ENCODE measurements around the gene FGF11. TPM values are rescaled to one million over a fixed set of nuclear protein-coding genes. Genes with fewer than 3 reads are reported as not detected.
A peak's percentile ranks its signal among the peaks of the same experiment; 100 is the strongest.

The FGF11 gene
- total and polyA plus RNA-seq, 12 donors, result 2.0 to 15.9 (median 7.6) TPM

- Histone ChIP-seq H3K36me3 (no peaks in the 10 kb centered on the region), H3K4me3 (no peak overlapping the region), H3K9me3 (no peaks in the 10 kb centered on the region), H3K27ac (no peak overlapping the region), H3K27me3 (no peaks in the 10 kb centered on the region), H3K4me1 (no peaks in the 10 kb centered on the region)
- intact Hi-C loops (cut with DNase I), result no loop called here
- WGBS, 2 donors, result 62% methylated on average over 4 of the region's 4 CpGs
- DNase-seq, result no peak
- ATAC-seq, result peak in 1 of 8 donors; percentile 39
- TF ChIP-seq CTCF (IDR thresholded peaks at IDR 0.05), result no peak
These were observed 15.6 kb upstream of the FGF11 start for GRCh38 chr17:7423679-7424078.

GRCh38 chr17:7425316-7425715 lies 14.0 kb upstream of the FGF11 start, which contains the start of gene SPEM2:
Gene SPEM2, plus strand, starts transcription at chr17:7425616. Its CDS starts 73 bp downstream, at chr17:7425689.
- no peak within 1 kb of the TSS for H3K4me3 ChIP-seq
- no peak within 1 kb of the TSS for H3K27ac ChIP-seq
- no peaks in the 10 kb centered on the region for H3K9me3 ChIP-seq
- 74 to 78% methylated on average over 7 of the region's 7 CpGs for WGBS, 2 donors
- no peak for TF ChIP-seq CTCF (IDR thresholded peaks at IDR 0.05)
- intact Hi-C loops (cut with DNase I), result no loop called here
- no peaks in the 10 kb centered on the region for H3K4me1 ChIP-seq
- no peaks in the 10 kb centered on the region for H3K27me3 ChIP-seq
- H3K36me3 ChIP-seq, result no peaks in the 10 kb centered on the region
- ATAC-seq (no peak), DNase-seq (no peak)

- no peaks in the 10 kb centered on the region for H3K36me3 ChIP-seq
- H3K9me3 ChIP-seq, result no peaks in the 10 kb centered on the region
- DNase-seq (no peak), ATAC-seq (no peak)
- no peaks in the 10 kb centered on the region for H3K4me1 ChIP-seq
- H3K4me3 ChIP-seq, result no peak overlapping the region
- no peak overlapping the region for H3K27ac ChIP-seq
- H3K27me3 ChIP-seq, result no peaks in the 10 kb centered on the region
- no peak for TF ChIP-seq CTCF (IDR thresholded peaks at IDR 0.05)
- WGBS, 2 donors, result 84 to 88% methylated on average over 8 of the region's 8 CpGs
- intact Hi-C loops (cut with DNase I), result no loop called here
These were observed 13.6 kb upstream of the FGF11 start for GRCh38 chr17:7425756-7426155.

DNA sequence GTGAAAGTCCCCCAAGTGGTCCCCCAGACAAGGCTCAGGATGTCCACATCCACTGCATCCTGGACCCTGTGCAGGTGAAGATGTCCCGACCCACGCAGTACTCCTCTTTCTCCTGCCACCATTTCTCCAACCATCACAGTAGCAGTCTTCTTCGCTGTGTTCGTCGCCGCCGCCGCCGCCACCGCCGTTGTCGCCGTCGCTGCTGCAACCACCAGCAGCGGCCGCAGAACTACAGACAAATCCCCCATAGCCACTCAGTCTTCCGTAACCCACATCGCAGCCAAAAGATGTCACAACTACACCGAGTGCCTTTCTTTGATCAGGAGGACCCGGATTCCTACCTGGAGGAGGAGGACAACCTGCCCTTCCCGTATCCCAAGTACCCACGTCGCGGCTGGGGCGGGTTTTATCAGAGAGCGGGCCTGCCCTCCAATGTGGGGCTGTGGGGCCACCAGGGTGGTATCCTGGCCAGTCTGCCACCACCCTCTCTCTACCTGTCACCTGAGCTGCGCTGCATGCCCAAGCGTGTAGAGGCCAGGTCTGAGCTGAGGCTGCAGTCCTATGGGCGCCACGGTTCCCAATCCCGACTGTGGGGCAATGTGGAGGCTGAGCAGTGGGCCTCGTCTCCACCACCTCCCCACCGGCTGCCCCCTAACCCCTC lies 13.0 kb upstream of the FGF11 start:
- DNase-seq, result no peak
- intact Hi-C loops (cut with DNase I), result no loop called here
- Histone ChIP-seq H3K36me3 (no peaks in the 10 kb centered on the region), H3K4me1 (no peaks in the 10 kb centered on the region), H3K4me3 (no peak overlapping the region), H3K9me3 (no peaks in the 10 kb centered on the region), H3K27me3 (no peaks in the 10 kb centered on the region), H3K27ac (no peak overlapping the region)
- peak in 1 of 8 donors; percentile 6 for ATAC-seq
- 94% methylated on average over 33 of the region's 33 CpGs for WGBS, 2 donors
- TF ChIP-seq CTCF (IDR thresholded peaks at IDR 0.05), result no peak

Measured in heart right ventricle (tissue), 16 donors.